HEK293 (cell line): ENCODE data around the gene MYO5B.

ENCODE experiments used
- CTCF ChIA-PET: fragments of 350-600 bp; formaldehyde crosslinking; extraction: SDS; loops from one replicate; lab custom pipeline; 2021; ENCODE audit warnings: antibody characterized with exemption; lab: Yijun Ruan, JAX
- POLR2A ChIA-PET: fragments of 300-600 bp; formaldehyde crosslinking; extraction: SDS; loops from one replicate; lab custom pipeline; 2020; ENCODE audit warnings: antibody characterized with exemption, inconsistent platforms; lab: Yijun Ruan, JAX
- H3K27ac ChIP-seq: fragments of 200-500 bp; sonication (Bioruptor generic); 2 replicates; pipeline ENCODE4 v1.5.1; 2014; ENCODE audit warnings: low read depth, low read length, control low read depth, inconsistent platforms; ENCODE audit errors: extremely low read depth
- H3K36me3 ChIP-seq, 2 experiments: fragments of 200-500 bp in 1 of 2; sonication (Bioruptor generic) in 1 of 2; 1 replicate in 1 of 2; 2 replicates in 1 of 2; pipeline ENCODE4 v1.5.1; 2014 to 2017; ENCODE audit warnings: inconsistent platforms in 2 of 2, low read length in 2 of 2; ENCODE audit not compliant: control insufficient read depth in 2 of 2, insufficient read depth in 1 of 2
- H3K4me1 ChIP-seq: fragments of 200-500 bp; sonication (Bioruptor generic); 2 replicates; pipeline ENCODE4 v1.5.1; 2014; ENCODE audit warnings: mild to moderate bottlenecking, low read length, inconsistent platforms; ENCODE audit not compliant: control insufficient read depth, insufficient read depth
- H3K4me3 ChIP-seq: 2 replicates; pipeline ENCODE4 v1.5.1; 2011; ENCODE audit warnings: low read depth, mild to moderate bottlenecking, control low read depth, low read length, moderate library complexity
- H3K9me3 ChIP-seq: fragments of 200-500 bp; sonication (Bioruptor generic); 2 replicates; pipeline ENCODE4 v1.5.1; 2014; ENCODE audit warnings: low read depth, low read length, inconsistent platforms; ENCODE audit not compliant: control insufficient read depth, insufficient read depth
- KLF7 ChIP-seq: fragments of 450-650 bp; formaldehyde crosslinking; IDR thresholded peaks from 2 replicates; pipeline ENCODE4 v1.5.1; 2016; ENCODE audit warnings: missing biosample characterization, missing genetic modification characterization, borderline replicate concordance
- KLF8 ChIP-seq: fragments of 450-650 bp; formaldehyde crosslinking; IDR thresholded peaks from 2 replicates; pipeline ENCODE4 v1.5.1; 2016; ENCODE audit warnings: missing biosample characterization, missing genetic modification characterization
- PRDM6 ChIP-seq: fragments of 450-650 bp; formaldehyde crosslinking; IDR thresholded peaks from 2 replicates; pipeline ENCODE4 v1.5.1; 2017; ENCODE audit warnings: missing biosample characterization, missing genetic modification characterization
- SCRT1 ChIP-seq: fragments of 450-650 bp; formaldehyde crosslinking; IDR thresholded peaks from 2 replicates; pipeline ENCODE4 v1.5.1; 2016; ENCODE audit warnings: missing biosample characterization, missing genetic modification characterization, borderline replicate concordance
- SCRT2 ChIP-seq: fragments of 450-650 bp; formaldehyde crosslinking; IDR thresholded peaks from 2 replicates; pipeline ENCODE4 v1.5.1; 2016; ENCODE audit warnings: missing biosample characterization, missing genetic modification characterization
- SETDB1 ChIP-seq: IDR thresholded peaks from one replicate; pipeline ENCODE4 v1.6.1; 2017; ENCODE audit warnings: mild to moderate bottlenecking, low read length, moderate library complexity, mixed read lengths; ENCODE audit not compliant: insufficient read length
- ZBTB20 ChIP-seq: fragments of 450-650 bp; formaldehyde crosslinking; IDR thresholded peaks from 2 replicates; pipeline ENCODE4 v1.5.1; 2016; ENCODE audit warnings: missing biosample characterization, missing genetic modification characterization
- ZFP41 ChIP-seq: fragments of 450-650 bp; formaldehyde crosslinking; IDR thresholded peaks from 2 replicates; pipeline ENCODE4 v1.5.1; 2016; ENCODE audit warnings: missing biosample characterization, missing genetic modification characterization, borderline replicate concordance
- ZNF112 ChIP-seq: fragments of 450-650 bp; formaldehyde crosslinking; IDR thresholded peaks from 2 replicates; pipeline ENCODE4 v1.5.0; 2017; ENCODE audit warnings: missing biosample characterization, missing genetic modification characterization
- ZNF114 ChIP-seq: fragments of 450-650 bp; formaldehyde crosslinking; IDR thresholded peaks from 2 replicates; pipeline ENCODE4 v1.5.0; 2017; ENCODE audit warnings: missing biosample characterization, missing genetic modification characterization
- ZNF157 ChIP-seq: fragments of 450-650 bp; formaldehyde crosslinking; IDR thresholded peaks from 2 replicates; pipeline ENCODE4 v1.5.1; 2016; ENCODE audit warnings: missing biosample characterization, missing genetic modification characterization
- ZNF184 ChIP-seq: fragments of 450-650 bp; IDR thresholded peaks from 2 replicates; pipeline ENCODE4 v1.5.1; 2018; ENCODE audit warnings: missing biosample characterization, mild to moderate bottlenecking, missing genetic modification characterization
- ZNF202 ChIP-seq: fragments of 450-650 bp; formaldehyde crosslinking; IDR thresholded peaks from 2 replicates; pipeline ENCODE4 v1.5.1; 2016; ENCODE audit warnings: missing biosample characterization, missing genetic modification characterization, borderline replicate concordance
- ZNF266 ChIP-seq: fragments of 450-650 bp; formaldehyde crosslinking; IDR thresholded peaks from 2 replicates; pipeline ENCODE4 v1.5.1; 2016; ENCODE audit warnings: missing biosample characterization, missing genetic modification characterization, low read depth
- ZNF501 ChIP-seq: fragments of 450-650 bp; formaldehyde crosslinking; IDR thresholded peaks from 2 replicates; pipeline ENCODE4 v1.5.1; 2016; ENCODE audit warnings: missing biosample characterization, missing genetic modification characterization
- ZNF521 ChIP-seq: fragments of 450-650 bp; formaldehyde crosslinking; IDR thresholded peaks from 2 replicates; pipeline ENCODE4 v1.5.1; 2017; ENCODE audit warnings: missing biosample characterization, mild to moderate bottlenecking, missing genetic modification characterization
- ZNF768 ChIP-seq: fragments of 450-650 bp; formaldehyde crosslinking; IDR thresholded peaks from 2 replicates; pipeline ENCODE4 v1.5.1; 2018; ENCODE audit warnings: missing biosample characterization, mild to moderate bottlenecking, missing genetic modification characterization
- ZSCAN5A ChIP-seq: fragments of 450-650 bp; formaldehyde crosslinking; IDR thresholded peaks from 2 replicates; pipeline ENCODE4 v1.5.1; 2016; ENCODE audit warnings: missing biosample characterization, missing genetic modification characterization
- TF ChIP-seq, protein P1 (sequence below): IDR thresholded peaks from 2 replicates; pipeline ENCODE4 v1.6.1; 2011; ENCODE audit warnings: mild to moderate bottlenecking, low read depth, low read length, borderline replicate concordance
- TF ChIP-seq, protein P2 (sequence below): fragments of 450-650 bp; IDR thresholded peaks from 2 replicates; pipeline ENCODE4 v1.5.1; 2018; ENCODE audit warnings: missing biosample characterization, mild to moderate bottlenecking, missing genetic modification characterization
- TF ChIP-seq, protein P3 (sequence below): fragments of 450-650 bp; formaldehyde crosslinking; IDR thresholded peaks from 2 replicates; pipeline ENCODE4 v1.5.1; 2016; ENCODE audit warnings: missing biosample characterization, missing genetic modification characterization
- TF ChIP-seq, protein P4 (sequence below): fragments of 450-650 bp; formaldehyde crosslinking; IDR thresholded peaks from 2 replicates; pipeline ENCODE4 v1.5.1; 2016; ENCODE audit warnings: missing biosample characterization, missing genetic modification characterization

Gene MYO5B

DNA sequence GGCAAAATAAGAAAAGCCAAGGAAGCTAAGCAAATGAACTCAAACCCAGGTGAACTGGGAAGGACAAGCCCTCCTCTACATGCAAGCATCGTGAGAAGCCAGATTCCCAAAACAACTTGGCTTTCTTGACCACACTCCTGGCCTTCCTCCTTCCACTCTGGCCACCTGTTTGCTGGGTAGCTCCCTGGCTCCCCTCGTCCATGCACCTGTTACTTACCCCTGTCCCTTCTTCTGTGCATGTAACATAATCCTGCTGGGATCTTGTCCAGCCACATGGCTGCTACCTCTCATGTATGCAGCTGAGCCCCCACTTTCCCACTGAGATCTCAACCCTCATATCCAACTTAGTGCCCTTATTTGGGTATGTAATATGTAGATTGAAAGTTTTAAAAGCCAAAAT, 121.6 kb downstream of the MYO5B start:
- peak; percentile 60; the same call in 1 of the 2 replicates for TF ChIP-seq SCRT1
- TF ChIP-seq SCRT2 (tag by site-specific recombination), result peak; percentile 71
- TF ChIP-seq ZNF157 (tag by site-specific recombination), result no peak
- no peak for TF ChIP-seq ZFP41 (tag by site-specific recombination)
- ChIA-PET POLR2A (no interaction called here), CTCF (interaction anchor here (1.2 to 1.7 kb wide), 3 partner anchors 12 to 198 kb away, joined by 3 to 5 read pairs (median 3); no protein-coding TSS in a partner anchor)
- no peak overlapping the region for H3K4me3 ChIP-seq
- no peaks in the 10 kb centered on the region for H3K4me1 ChIP-seq
- no peak overlapping the region for H3K27ac ChIP-seq
- H3K36me3 ChIP-seq, result no peaks in the 10 kb centered on the region
- H3K9me3 ChIP-seq, result no peaks in the 10 kb centered on the region

DNA sequence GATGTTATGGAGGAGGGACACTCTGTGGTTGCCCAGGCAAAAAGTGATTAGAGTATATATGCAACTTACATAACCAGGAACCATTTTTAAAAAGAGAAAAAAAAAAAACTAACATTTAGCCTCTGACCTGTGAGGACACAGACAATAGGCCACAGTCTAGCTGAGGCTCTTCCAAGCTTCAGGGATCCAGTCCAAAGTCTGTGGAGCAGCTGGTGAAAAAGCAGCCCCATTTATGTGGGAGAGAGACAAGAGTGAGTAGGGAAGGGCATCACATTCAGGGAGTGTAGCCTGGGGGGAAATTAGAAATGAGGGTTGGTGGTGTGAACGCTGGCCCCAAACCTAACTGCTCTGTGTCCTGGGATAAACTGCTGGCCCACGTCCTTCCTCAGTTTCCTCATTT, 122.8 kb downstream of the MYO5B start:
- no peaks in the 10 kb centered on the region for H3K36me3 ChIP-seq
- ChIA-PET POLR2A (no interaction called here), CTCF (interaction anchor here (0.6 to 1.7 kb wide), 5 partner anchors 11 to 199 kb away, joined by 3 to 5 read pairs (median 3); no protein-coding TSS in a partner anchor)
- no peaks in the 10 kb centered on the region for H3K4me1 ChIP-seq
- TF ChIP-seq, protein P1, sequence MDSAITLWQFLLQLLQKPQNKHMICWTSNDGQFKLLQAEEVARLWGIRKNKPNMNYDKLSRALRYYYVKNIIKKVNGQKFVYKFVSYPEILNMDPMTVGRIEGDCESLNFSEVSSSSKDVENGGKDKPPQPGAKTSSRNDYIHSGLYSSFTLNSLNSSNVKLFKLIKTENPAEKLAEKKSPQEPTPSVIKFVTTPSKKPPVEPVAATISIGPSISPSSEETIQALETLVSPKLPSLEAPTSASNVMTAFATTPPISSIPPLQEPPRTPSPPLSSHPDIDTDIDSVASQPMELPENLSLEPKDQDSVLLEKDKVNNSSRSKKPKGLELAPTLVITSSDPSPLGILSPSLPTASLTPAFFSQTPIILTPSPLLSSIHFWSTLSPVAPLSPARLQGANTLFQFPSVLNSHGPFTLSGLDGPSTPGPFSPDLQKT, result no peak
- TF ChIP-seq ZNF501 (tag by site-specific recombination), result no peak
- no peak for TF ChIP-seq PRDM6
- TF ChIP-seq ZNF768 (tag by site-specific recombination), result no peak
- no peak for TF ChIP-seq SETDB1
- no peak for TF ChIP-seq ZBTB20 (tag by site-specific recombination)
- no peak for TF ChIP-seq ZNF114 (tag by site-specific recombination)
- TF ChIP-seq, protein P2, sequence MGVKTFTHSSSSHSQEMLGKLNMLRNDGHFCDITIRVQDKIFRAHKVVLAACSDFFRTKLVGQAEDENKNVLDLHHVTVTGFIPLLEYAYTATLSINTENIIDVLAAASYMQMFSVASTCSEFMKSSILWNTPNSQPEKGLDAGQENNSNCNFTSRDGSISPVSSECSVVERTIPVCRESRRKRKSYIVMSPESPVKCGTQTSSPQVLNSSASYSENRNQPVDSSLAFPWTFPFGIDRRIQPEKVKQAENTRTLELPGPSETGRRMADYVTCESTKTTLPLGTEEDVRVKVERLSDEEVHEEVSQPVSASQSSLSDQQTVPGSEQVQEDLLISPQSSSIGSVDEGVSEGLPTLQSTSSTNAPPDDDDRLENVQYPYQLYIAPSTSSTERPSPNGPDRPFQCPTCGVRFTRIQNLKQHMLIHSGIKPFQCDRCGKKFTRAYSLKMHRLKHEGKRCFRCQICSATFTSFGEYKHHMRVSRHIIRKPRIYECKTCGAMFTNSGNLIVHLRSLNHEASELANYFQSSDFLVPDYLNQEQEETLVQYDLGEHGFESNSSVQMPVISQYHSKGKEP, result no peak
- TF ChIP-seq ZNF521 (tag by site-specific recombination), result no peak
- TF ChIP-seq KLF7 (tag by site-specific recombination), result no peak
- H3K9me3 ChIP-seq, result no peaks in the 10 kb centered on the region
- no peak overlapping the region for H3K4me3 ChIP-seq
- H3K27ac ChIP-seq, result no peak overlapping the region

DNA sequence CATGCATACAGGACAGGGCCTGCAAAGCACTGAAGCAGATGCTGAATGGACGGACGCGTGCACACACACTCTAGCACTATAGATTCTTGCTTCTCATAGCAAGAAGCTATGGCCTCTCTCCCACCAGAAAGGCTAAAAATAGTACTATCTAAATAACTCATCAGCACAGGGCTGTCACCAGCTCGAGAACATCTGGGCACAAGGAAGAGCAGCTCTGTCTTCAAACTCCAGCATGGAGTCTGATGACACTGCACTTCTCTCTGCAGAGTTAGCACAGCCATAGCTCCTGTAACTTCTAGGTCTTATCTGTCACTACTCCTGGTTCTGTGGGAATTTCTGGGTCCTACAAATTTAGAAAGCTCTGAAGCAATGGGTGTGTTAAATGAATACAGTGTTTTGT, 123.5 kb downstream of the MYO5B start:
- Histone ChIP-seq H3K9me3 (no peaks in the 10 kb centered on the region), H3K4me3 (no peak overlapping the region), H3K4me1 (no peaks in the 10 kb centered on the region), H3K36me3 (no peaks in the 10 kb centered on the region), H3K27ac (no peak overlapping the region)
- POLR2A ChIA-PET, result interaction anchor here (0.6 kb wide), 1 partner anchor 48 kb away, joined by 4 read pairs; no protein-coding TSS in a partner anchor
- CTCF ChIA-PET, result interaction anchor here (0.5 to 1.0 kb wide), 2 partner anchors 132 to 290 kb away, joined by 4 read pairs; no protein-coding TSS in a partner anchor
- TF ChIP-seq ZNF202 (tag by site-specific recombination), result no peak
- TF ChIP-seq ZSCAN5A (tag by site-specific recombination), result no peak
- TF ChIP-seq, protein P3, sequence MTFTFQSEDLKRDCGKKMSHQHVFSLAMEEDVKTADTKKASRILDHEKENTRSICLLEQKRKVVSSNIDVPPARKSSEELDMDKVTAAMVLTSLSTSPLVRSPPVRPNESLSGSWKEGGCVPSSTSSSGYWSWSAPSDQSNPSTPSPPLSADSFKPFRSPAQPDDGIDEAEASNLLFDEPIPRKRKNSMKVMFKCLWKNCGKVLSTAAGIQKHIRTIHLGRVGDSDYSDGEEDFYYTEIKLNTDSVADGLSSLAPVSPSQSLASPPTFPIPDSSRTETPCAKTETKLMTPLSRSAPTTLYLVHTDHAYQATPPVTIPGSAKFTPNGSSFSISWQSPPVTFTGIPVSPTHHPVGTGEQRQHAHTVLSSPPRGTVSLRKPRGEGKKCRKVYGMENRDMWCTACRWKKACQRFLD (tag by site-specific recombination), result no peak
- TF ChIP-seq, protein P4, sequence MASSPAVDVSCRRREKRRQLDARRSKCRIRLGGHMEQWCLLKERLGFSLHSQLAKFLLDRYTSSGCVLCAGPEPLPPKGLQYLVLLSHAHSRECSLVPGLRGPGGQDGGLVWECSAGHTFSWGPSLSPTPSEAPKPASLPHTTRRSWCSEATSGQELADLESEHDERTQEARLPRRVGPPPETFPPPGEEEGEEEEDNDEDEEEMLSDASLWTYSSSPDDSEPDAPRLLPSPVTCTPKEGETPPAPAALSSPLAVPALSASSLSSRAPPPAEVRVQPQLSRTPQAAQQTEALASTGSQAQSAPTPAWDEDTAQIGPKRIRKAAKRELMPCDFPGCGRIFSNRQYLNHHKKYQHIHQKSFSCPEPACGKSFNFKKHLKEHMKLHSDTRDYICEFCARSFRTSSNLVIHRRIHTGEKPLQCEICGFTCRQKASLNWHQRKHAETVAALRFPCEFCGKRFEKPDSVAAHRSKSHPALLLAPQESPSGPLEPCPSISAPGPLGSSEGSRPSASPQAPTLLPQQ (tag by site-specific recombination), result no peak
- TF ChIP-seq ZNF266 (tag by site-specific recombination), result no peak
- TF ChIP-seq ZNF112, result no peak
- TF ChIP-seq ZNF184 (tag by site-specific recombination), result no peak
- no peak for TF ChIP-seq KLF8
